ENCODE measurements around the gene HEATR5A. TPM values are rescaled to one million over a fixed set of nuclear protein-coding genes. Genes with fewer than 3 reads are reported as not detected.

HEATR5A gene
- total and polyA plus RNA-seq, 11 donors, result 22.4 to 57.6 (median 45.5) TPM

GRCh38 chr14:31303654-31304053 is 116.7 kb downstream of the HEATR5A start:
- no peak overlapping the region for H3K4me3 ChIP-seq
- no peak for TF ChIP-seq CTCF (IDR thresholded peaks at IDR 0.05)
- no peak for TF ChIP-seq POLR2A (IDR thresholded peaks at IDR 0.05)
- DNase-seq (no peak), ATAC-seq (no peak)
- peaks cover 0 to 99% (median 92%) of the 10 kb centered on the region in 9 donors for H3K36me3 ChIP-seq
- H3K9me3 ChIP-seq, result no peaks in the 10 kb centered on the region
- H3K27ac ChIP-seq, result no peak overlapping the region
- no peaks in the 10 kb centered on the region for H3K27me3 ChIP-seq
- H3K4me1 ChIP-seq, result no peaks in the 10 kb centered on the region
- intact Hi-C loops (cut with DNase I), result no loop called here
- WGBS, 4 donors, result 88 to 97% (median 94%) methylated on average over 5 of the region's 5 CpGs

- Histone ChIP-seq H3K36me3 (peaks cover 0 to 91% (median 69%) of the 10 kb centered on the region in 9 donors), H3K27ac (no peak overlapping the region), H3K4me1 (no peaks in the 10 kb centered on the region), H3K9me3 (no peaks in the 10 kb centered on the region), H3K27me3 (no peaks in the 10 kb centered on the region), H3K4me3 (no peak overlapping the region)
- DNase-seq (no peak), ATAC-seq (no peak)
- intact Hi-C loops (cut with DNase I), result no loop called here
- TF ChIP-seq CTCF (IDR thresholded peaks at IDR 0.05) (no peak), POLR2A (IDR thresholded peaks at IDR 0.05) (no peak)
- 95 to 99% (median 97%) methylated on average over 3 of the region's 3 CpGs for WGBS, 4 donors
These were observed 119.5 kb downstream of the HEATR5A start for GRCh38 chr14:31300883-31301282.

- TF ChIP-seq CTCF (IDR thresholded peaks at IDR 0.05) (no peak), POLR2A (IDR thresholded peaks at IDR 0.05) (no peak)
- H3K27me3 ChIP-seq, result no peaks in the 10 kb centered on the region
- DNase-seq, result no peak
- peaks cover 0 to 91% (median 64%) of the 10 kb centered on the region in 9 donors for H3K36me3 ChIP-seq
- H3K9me3 ChIP-seq, result no peaks in the 10 kb centered on the region
- H3K4me3 ChIP-seq, result no peak overlapping the region
- ATAC-seq, result no peak
- intact Hi-C loops (cut with DNase I), result no loop called here
- no peaks in the 10 kb centered on the region for H3K4me1 ChIP-seq
- H3K27ac ChIP-seq, result no peak overlapping the region
- WGBS, 4 donors, result 94 to 99% (median 95%) methylated on average over 7 of the region's 7 CpGs
These were observed 120.1 kb downstream of the HEATR5A start for GRCh38 chr14:31300296-31300695.

- TF ChIP-seq POLR2A (IDR thresholded peaks at IDR 0.05), result no peak
- no peak for TF ChIP-seq CTCF (IDR thresholded peaks at IDR 0.05)
- DNase-seq (no peak), ATAC-seq (no peak)
- Histone ChIP-seq H3K9me3 (no peaks in the 10 kb centered on the region), H3K36me3 (peaks cover 0 to 91% (median 62%) of the 10 kb centered on the region in 9 donors), H3K4me1 (no peaks in the 10 kb centered on the region), H3K27ac (no peak overlapping the region), H3K27me3 (no peaks in the 10 kb centered on the region), H3K4me3 (no peak overlapping the region)
- intact Hi-C loops (cut with DNase I), result loop anchor here in 3 of 10 donors (5.0 to 10.0 kb wide), 3 partner anchors 73 to 93 kb away; partner anchors contain the start of gene HECTD1 (in 2 of the 3)
These were observed 122.5 kb downstream of the HEATR5A start for GRCh38 chr14:31297701-31298344.
